ENCODE results near the gene SAFB2.

The SAFB2 gene

DNA sequence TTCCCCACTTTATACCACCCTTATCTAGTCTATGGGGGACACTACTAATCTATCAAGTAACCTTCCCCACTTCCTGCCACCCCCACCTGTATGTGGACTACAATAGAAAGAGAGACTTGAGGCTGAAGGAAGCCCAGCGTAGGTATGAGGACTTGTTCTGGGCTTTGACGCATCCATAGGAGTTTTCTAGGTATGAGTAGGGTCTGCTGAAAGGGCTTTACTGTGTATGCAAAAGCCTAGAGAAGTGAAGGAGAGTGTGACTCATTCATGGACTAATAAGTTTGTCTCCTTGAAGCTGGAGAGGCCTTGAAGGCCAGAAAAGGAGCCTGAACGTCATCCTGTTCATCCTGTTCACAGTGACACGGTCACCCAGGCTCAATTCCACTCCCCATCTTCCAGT, 76.6 kb downstream of the SAFB2 start:
- TF ChIP-seq CTCF (IDR thresholded peaks at IDR 0.05) = no peak

DNA sequence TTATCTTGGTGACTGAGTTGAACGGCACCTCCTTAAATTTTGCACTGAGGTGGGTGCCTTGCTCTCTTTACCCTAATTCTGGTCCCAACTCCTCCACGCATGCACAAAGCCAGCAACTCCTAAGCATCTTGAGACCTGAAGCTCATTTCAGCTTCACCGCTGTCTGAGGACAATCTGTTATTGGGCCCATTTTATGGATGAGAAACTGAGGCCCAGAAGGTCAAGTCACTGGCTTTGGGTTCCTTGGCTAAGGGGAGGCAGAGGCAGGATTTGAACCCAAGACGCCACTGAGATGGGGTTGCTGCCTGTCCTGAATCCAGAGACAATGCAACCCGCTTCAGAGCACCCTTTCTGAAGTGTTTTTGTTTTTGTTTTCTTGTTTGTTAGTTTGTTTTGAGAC, 77.5 kb downstream of the SAFB2 start:
- no peak for TF ChIP-seq CTCF (IDR thresholded peaks at IDR 0.05)

- TF ChIP-seq CTCF (IDR thresholded peaks at IDR 0.05) = no peak
Measured at GRCh38 chr19:5542665-5543064, 79.9 kb downstream of the SAFB2 start.

GRCh38 chr19:5541456-5541855, 81.1 kb downstream of the SAFB2 start:
- no peak for TF ChIP-seq CTCF (IDR thresholded peaks at IDR 0.05)

DNA sequence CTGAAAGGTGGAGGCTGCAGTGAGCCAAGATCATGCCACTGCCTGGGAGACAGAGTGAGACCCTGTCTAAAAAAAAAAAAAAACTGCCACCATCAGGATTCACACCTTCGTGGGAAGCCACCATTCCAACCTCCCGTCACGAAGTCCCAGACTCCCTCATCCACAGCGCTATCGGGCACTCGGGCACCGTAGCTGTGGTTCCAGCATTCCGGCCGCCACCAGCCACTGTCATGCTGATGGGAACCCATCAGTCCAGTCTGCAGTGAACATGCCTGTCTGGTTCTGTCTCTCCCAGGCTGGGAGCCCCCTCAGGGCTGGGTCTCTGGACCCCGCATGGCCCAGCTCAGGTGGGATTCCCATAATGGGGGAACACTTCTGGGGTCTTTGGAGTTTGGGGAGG, 82.4 kb downstream of the SAFB2 start:
- no peak for TF ChIP-seq CTCF (IDR thresholded peaks at IDR 0.05)

DNA sequence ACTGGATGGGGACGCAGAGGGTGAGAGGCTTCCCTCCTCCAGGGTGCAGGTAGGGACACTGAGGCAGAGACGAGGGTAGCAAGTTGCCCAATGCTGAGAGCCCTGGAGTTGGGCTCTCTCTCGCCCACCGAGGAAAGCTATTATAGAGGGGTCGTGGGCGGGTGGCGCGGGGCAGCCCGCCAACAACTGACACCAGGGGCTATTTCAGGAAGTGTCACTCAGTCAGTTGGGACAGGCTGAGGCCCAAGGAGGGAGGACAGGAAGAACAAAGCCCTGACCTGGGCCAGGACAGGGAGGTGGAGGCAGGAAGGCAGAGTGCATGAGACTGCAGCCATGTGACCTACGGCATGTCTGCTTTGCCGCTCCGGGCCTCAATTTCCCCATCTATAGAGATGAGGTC, 84.7 kb downstream of the SAFB2 start:
- no peak for TF ChIP-seq CTCF (IDR thresholded peaks at IDR 0.05)

All from LNCAP (cell line).